SK-N-SH (cell line): ENCODE measurements around the gene DSCAM. TPM values are rescaled to one million over a fixed set of nuclear protein-coding genes. Genes with fewer than 3 reads are reported as not detected.

Source experiments
- CTCF ChIA-PET: fragments of 300-600, 350-600 bp; formaldehyde crosslinking; extraction: SDS; loops from one replicate; lab custom pipeline; 2021; lab: Yijun Ruan, JAX
- POLR2A ChIA-PET: fragments of 350-600 bp; sonication (Branson Sonifier 250); formaldehyde crosslinking; extraction: SDS; loops from one replicate; lab custom pipeline; 2020; ENCODE audit warnings: antibody characterized with exemption, inconsistent platforms; lab: Yijun Ruan, JAX
- DNase-seq: peaks from one replicate; pipeline ENCODE4 v3.0.0; 2012
- H2AFZ ChIP-seq: fragments of 200-600 bp; sonication (generic); 2 replicates; pipeline ENCODE4 v1.8.1; 2016; ENCODE audit warnings: antibody characterized with exemption, mild to moderate bottlenecking, low read depth
- H3F3A ChIP-seq: fragments of 200-600 bp; sonication (generic); replicated peaks from 2 replicates; pipeline ENCODE3; 2016; ENCODE audit warnings: antibody characterized with exemption, mild to moderate bottlenecking; ENCODE audit not compliant: insufficient read depth
- H3K27ac ChIP-seq, 2 experiments: fragments of 200-500 bp in 1 of 2; fragments of 200-600 bp in 1 of 2; sonication (Bioruptor generic) in 1 of 2; sonication (generic), shearing (Covaris generic) in 1 of 2; 2 replicates each; pipeline versions ENCODE4 v1.5.1 to v1.6.1; 2014 to 2016; ENCODE audit warnings: low read depth in 2 of 2, inconsistent platforms in 1 of 2, low read length in 1 of 2, mild to moderate bottlenecking in 1 of 2, mixed read lengths in 1 of 2
- H3K27me3 ChIP-seq: fragments of 200-600 bp; sonication (generic), shearing (Covaris generic); 2 replicates; pipeline ENCODE4 v1.6.1; 2016; ENCODE audit warnings: mixed run types; ENCODE audit not compliant: insufficient read depth
- H3K36me3 ChIP-seq, 2 experiments: fragments of 200-500 bp in 1 of 2; fragments of 200-600 bp in 1 of 2; sonication (Bioruptor generic) in 1 of 2; sonication (generic) in 1 of 2; replicated peaks in 1 of 2; 2 replicates each; pipeline versions ENCODE3 to v1.5.1; 2014 to 2016; ENCODE audit warnings: low read length in 1 of 2, mild to moderate bottlenecking in 1 of 2; ENCODE audit not compliant: insufficient read depth in 2 of 2, control insufficient read depth in 1 of 2
- H3K4me1 ChIP-seq, 2 experiments: fragments of 200-500 bp in 1 of 2; fragments of 200-600 bp in 1 of 2; sonication (Bioruptor generic) in 1 of 2; sonication (generic), shearing (Covaris generic) in 1 of 2; 2 replicates each; pipeline versions ENCODE4 v1.5.1 to v1.6.1; 2014 to 2016; ENCODE audit warnings: low read depth in 1 of 2, low read length in 1 of 2, mixed run types in 1 of 2; ENCODE audit not compliant: insufficient read depth in 2 of 2, control insufficient read depth in 1 of 2
- H3K4me2 ChIP-seq: fragments of 200-600 bp; sonication (generic), shearing (Covaris generic); 2 replicates; pipeline ENCODE4 v1.6.1; 2017; ENCODE audit warnings: mixed run types
- H3K4me3 ChIP-seq, 2 experiments: fragments of 200-500 bp in 1 of 2; fragments of 200-600 bp in 1 of 2; sonication (Bioruptor generic) in 1 of 2; sonication (generic), shearing (Covaris generic) in 1 of 2; 2 replicates each; pipeline versions ENCODE4 v1.5.1 to v1.8.1; 2014 to 2016; ENCODE audit warnings: low read depth in 2 of 2, inconsistent platforms in 1 of 2, low read length in 1 of 2, mild to moderate bottlenecking in 1 of 2, mixed read lengths in 1 of 2, moderate library complexity in 1 of 2
- H3K79me2 ChIP-seq: fragments of 200-600 bp; sonication (generic); 2 replicates; pipeline ENCODE4 v1.8.1; 2017; ENCODE audit warnings: mild to moderate bottlenecking; ENCODE audit not compliant: insufficient read depth
- H3K9ac ChIP-seq: fragments of 200-600 bp; sonication (generic); 2 replicates; pipeline ENCODE4 v1.6.1; 2017; ENCODE audit warnings: mixed run types
- H3K9me2 ChIP-seq: fragments of 200-600 bp; sonication (generic); 2 replicates; pipeline ENCODE4 v1.6.1; 2017; ENCODE audit warnings: mixed run types
- H3K9me3 ChIP-seq: fragments of 200-600 bp; sonication (generic); 2 replicates; pipeline ENCODE4 v1.6.1; 2017; ENCODE audit warnings: mixed run types, mild to moderate bottlenecking, moderate library complexity
- H4K20me1 ChIP-seq: fragments of 200-600 bp; sonication (generic); 2 replicates; pipeline ENCODE4 v1.6.1; 2017; ENCODE audit warnings: mild to moderate bottlenecking, mixed run types; ENCODE audit not compliant: insufficient read depth
- CHD2 ChIP-seq: fragments of 150-350 bp; IDR thresholded peaks from 2 replicates; pipeline ENCODE4 v1.6.1; 2018; ENCODE audit warnings: low read length; ENCODE audit not compliant: partially characterized antibody
- EP300 ChIP-seq, 2 experiments: IDR thresholded peaks; 2 replicates each; pipeline versions ENCODE4 v1.4.0 to v1.6.1; 2012; ENCODE audit warnings: borderline replicate concordance in 1 of 2, low read depth in 1 of 2, low read length in 1 of 2
- FOSL2 ChIP-seq: IDR thresholded peaks from 2 replicates; pipeline ENCODE4 v1.4.0; 2012; ENCODE audit warnings: low read depth, mild to moderate bottlenecking, moderate library complexity, borderline replicate concordance
- FOXJ3 ChIP-seq: sonication (generic); formaldehyde crosslinking; IDR thresholded peaks from 2 replicates; pipeline ENCODE4 v1.5.1; 2020; ENCODE audit warnings: mild to moderate bottlenecking, missing genetic modification reagents
- GATA2 ChIP-seq: sonication (generic); formaldehyde crosslinking; IDR thresholded peaks from 2 replicates; pipeline ENCODE4 v1.5.0; 2020; ENCODE audit warnings: mild to moderate bottlenecking, missing genetic modification reagents
- MXI1 ChIP-seq: IDR thresholded peaks from 2 replicates; pipeline ENCODE4 v1.6.1; 2012; ENCODE audit warnings: mild to moderate bottlenecking, low read depth, low read length, improper control_type of control experiment
- PBX3 ChIP-seq: IDR thresholded peaks from 2 replicates; pipeline ENCODE4; 2012
- POLR2AphosphoS5 ChIP-seq: IDR thresholded peaks from 2 replicates; pipeline ENCODE4 v1.6.1; 2012; ENCODE audit warnings: low read depth, low read length
- RCOR1 ChIP-seq: fragments of 150-350 bp; IDR thresholded peaks from 2 replicates; pipeline ENCODE4 v1.6.1; 2017; ENCODE audit warnings: antibody characterized with exemption, low read length
- TCF12 ChIP-seq: IDR thresholded peaks from 2 replicates; pipeline ENCODE4 v1.4.0; 2012
- TEAD4 ChIP-seq: IDR thresholded peaks from 2 replicates; pipeline ENCODE4 v1.4.0; 2012; ENCODE audit warnings: mild to moderate bottlenecking, borderline replicate concordance; ENCODE audit not compliant: insufficient read depth
- WGBS: methylation state at CpG from one replicate; pipeline ENCODE4 v1.1.6; 2017; ENCODE audit warnings: low lambda C conversion rate; 5-methylcytosine and 5-hydroxymethylcytosine counted together
- polyA plus RNA-seq, 3 experiments: library from polyadenylated mRNA; depleted of rRNA; stranded (reverse); fragments of >200 nt; gene quantifications; 2 replicates each; pipeline ENCODE4 v1.2.3, GENCODE V29; 2012

DSCAM gene
- polyA plus RNA-seq, 1 of the 3 experiments (the other 2 are of a cell fraction) = not detected

DNA sequence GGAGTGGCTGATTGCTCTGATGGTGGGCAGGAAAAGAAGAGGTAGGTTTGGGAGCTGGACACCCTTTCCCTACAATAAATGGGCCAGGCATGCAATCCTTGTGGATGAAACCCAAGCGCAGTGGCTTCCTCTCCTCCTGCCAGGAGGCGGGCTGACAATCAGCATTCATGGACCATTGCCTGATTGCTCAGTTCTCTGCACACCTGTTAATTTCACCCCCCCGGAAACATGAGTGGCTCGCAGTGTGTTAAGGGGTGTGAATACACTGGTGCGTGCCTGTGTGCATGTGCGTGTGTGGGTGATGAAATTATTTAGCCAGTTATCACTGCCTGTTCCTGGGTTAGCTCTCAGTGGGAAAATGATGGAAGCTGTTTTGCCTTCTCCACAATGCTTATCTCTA is 669.0 kb downstream of the DSCAM start:
- no peak for DNase-seq
- Histone ChIP-seq H3K79me2 (no peaks in the 10 kb centered on the region), H4K20me1 (no peaks in the 10 kb centered on the region), H3K9ac (no peak overlapping the region), H3K27ac (peak overlapping the region in 1 of 2 experiments; percentile 99; a peak in 2 of 4 replicates), H3K27me3 (no peaks in the 10 kb centered on the region), H3K4me1 (peaks cover 0 to 30% of the 10 kb centered on the region in 2 experiments; a peak in 2 of 4 replicates), H3K4me2 (no peak overlapping the region), H2AFZ (no peak overlapping the region), H3K9me3 (no peaks in the 10 kb centered on the region), H3F3A (no peaks in the 10 kb centered on the region), H3K36me3 (no peaks in the 10 kb centered on the region), H3K9me2 (no peaks in the 10 kb centered on the region), H3K4me3 (no peak overlapping the region)
- ChIA-PET CTCF (interaction anchor here (0.9 to 4.6 kb wide), 5 partner anchors 31 to 891 kb away, joined by 3 to 31 read pairs (median 6); no protein-coding TSS in a partner anchor), POLR2A (no interaction called here)
- no peak for TF ChIP-seq POLR2AphosphoS5
- no peak for TF ChIP-seq FOSL2
- WGBS = 67% methylated on average over 6 of the region's 6 CpGs

- H4K20me1 ChIP-seq = no peaks in the 10 kb centered on the region
- H3K27me3 ChIP-seq = no peaks in the 10 kb centered on the region
- no peaks in the 10 kb centered on the region for H3K79me2 ChIP-seq
- H3K27ac ChIP-seq = peak overlapping the region in 1 of 2 experiments; percentile 99; a peak in 2 of 4 replicates
- no peaks in the 10 kb centered on the region for H3K9me3 ChIP-seq
- peak; percentile 85 for DNase-seq
- no peaks in the 10 kb centered on the region for H3K36me3 ChIP-seq
- no peak overlapping the region for H3K9ac ChIP-seq
- no peaks in the 10 kb centered on the region for H3F3A ChIP-seq
- H3K4me2 ChIP-seq = no peak overlapping the region
- no peaks in the 10 kb centered on the region for H3K9me2 ChIP-seq
- CTCF ChIA-PET = interaction anchor here (1.0 to 4.6 kb wide), 15 partner anchors 11 to 892 kb away, joined by 3 to 31 read pairs (median 3); no protein-coding TSS in a partner anchor
- H3K4me3 ChIP-seq = no peak overlapping the region
- WGBS = 1% methylated on average over 5 of the region's 5 CpGs
- no peak overlapping the region for H2AFZ ChIP-seq
- H3K4me1 ChIP-seq = peaks cover 0 to 34% of the 10 kb centered on the region in 2 experiments; a peak in 2 of 4 replicates
- POLR2A ChIA-PET = interaction anchor here (0.7 to 1.6 kb wide), 4 partner anchors 11 to 164 kb away, joined by 3 to 4 read pairs (median 4); no protein-coding TSS in a partner anchor
- TF ChIP-seq PBX3 (no peak), RCOR1 (peak; percentile 83), TCF12 (peak; percentile 31; the same call in 1 of the 2 replicates), TEAD4 (no peak), GATA2 (peak; percentile 60), EP300 (IDR thresholded peaks at IDR 0.05; ENCODE audit: borderline replicate concordance in 1 of 2, low read depth in 1 of 2, low read length in 1 of 2) (peak in 1 of 2 experiments; percentile 97; a peak in 2 of 4 replicates), CHD2 (peak; percentile 88), FOXJ3 (peak; percentile 95), MXI1 (peak; percentile 41; the same call in 1 of the 2 replicates)
Measured at GRCh38 chr21:40176724-40177123, 670.2 kb downstream of the DSCAM start.
